Natural killer cell (primary cell): ENCODE data around the gene DSC1. TPM values are rescaled to one million over a fixed set of nuclear protein-coding genes. Genes with fewer than 3 reads are reported as not detected.

Source experiments
- ATAC-seq, 3 donors: fragments of 150-1000 bp in 2 of 3; fragments of 200-7000 bp in 1 of 3; cut with Tn5 transposase; 1 replicate in 1 of 3; 2 replicates in 2 of 3; pipeline ENCODE4 v1.10.0; 2021; ENCODE audit warnings: mild to moderate bottlenecking in 2 of 3, moderate library complexity in 2 of 3
- DNase-seq, 2 donors: peaks; one replicate each; pipeline versions ENCODE4 v3.0.0 to v3.0.0-alpha.2; 2013 to 2021; ENCODE audit warnings: mixed read lengths in 1 of 2
- H3K27ac ChIP-seq: one replicate; pipeline ENCODE4 v1.5.1; 2013; ENCODE audit warnings: mild to moderate bottlenecking, low read length
- H3K27me3 ChIP-seq: one replicate; pipeline ENCODE4 v1.6.1; 2013; ENCODE audit warnings: low read length; ENCODE audit not compliant: control insufficient read depth, insufficient read depth
- H3K36me3 ChIP-seq: one replicate; pipeline ENCODE4 v1.6.1; 2013; ENCODE audit warnings: low read length; ENCODE audit not compliant: control insufficient read depth, insufficient read depth
- H3K4me1 ChIP-seq: one replicate; pipeline ENCODE4 v1.6.1; 2013; ENCODE audit warnings: low read length; ENCODE audit not compliant: control insufficient read depth, insufficient read depth
- H3K4me3 ChIP-seq: one replicate; pipeline ENCODE4 v1.5.1; 2013; ENCODE audit warnings: low read length
- H3K9me3 ChIP-seq: one replicate; pipeline ENCODE4 v1.6.1; 2013; ENCODE audit warnings: low read length; ENCODE audit not compliant: control insufficient read depth, insufficient read depth
- H3K27ac Mint-ChIP-seq, 2 donors: one replicate each; pipeline ENCODE4 v1.8.0; 2022; ENCODE audit warnings: mild to moderate bottlenecking in 2 of 2, mixed read lengths in 2 of 2, moderate library complexity in 1 of 2
- H3K27me3 Mint-ChIP-seq, 2 donors: one replicate each; pipeline ENCODE4 v1.8.0; 2022; ENCODE audit warnings: low read depth in 2 of 2, mixed read lengths in 2 of 2
- H3K36me3 Mint-ChIP-seq: one replicate; pipeline ENCODE4 v1.8.0; 2022; ENCODE audit warnings: mixed read lengths
- H3K4me1 Mint-ChIP-seq, 2 donors: one replicate each; pipeline ENCODE4 v1.8.0; 2022; ENCODE audit warnings: mixed read lengths in 2 of 2
- H3K4me3 Mint-ChIP-seq: one replicate; pipeline ENCODE4 v1.8.0; 2022; ENCODE audit warnings: mild to moderate bottlenecking, moderate library complexity, mixed read lengths
- H3K9me3 Mint-ChIP-seq, 2 donors: one replicate each; pipeline ENCODE4 v1.8.0; 2022; ENCODE audit warnings: mixed read lengths in 2 of 2
- WGBS: methylation state at CpG from one replicate; pipeline ENCODE4 v1.1.7; 2013; ENCODE audit warnings: missing lambda C conversion rate; ENCODE audit not compliant: insufficient coverage; 5-methylcytosine and 5-hydroxymethylcytosine counted together
- intact Hi-C: fragments of 100-400 bp; cut with micrococcal nuclease; formaldehyde crosslinking; loops from one replicate; pipeline ENCODE4 v1.14.2; 2022
- total RNA-seq, 4 donors: library from RNA; stranded (reverse); fragments of 120-200 nt in 1 of 4; gene quantifications; one replicate each; pipeline versions ENCODE4 v1.2.3 to v1.2.4, GENCODE V29; 2013 to 2022
- TF ChIP-seq, protein P1 (sequence below): fragments of 200-600 bp; IDR thresholded peaks from one replicate; pipeline ENCODE4 v1.8.0; 2022; ENCODE audit warnings: antibody characterized with exemption

The DSC1 gene
- total RNA-seq, 3 donors from 2014 or later (not counting 1 experiment from before 2014, with no cell fraction given) = 0.05 to 0.50 TPM; not detected in 1

DNA sequence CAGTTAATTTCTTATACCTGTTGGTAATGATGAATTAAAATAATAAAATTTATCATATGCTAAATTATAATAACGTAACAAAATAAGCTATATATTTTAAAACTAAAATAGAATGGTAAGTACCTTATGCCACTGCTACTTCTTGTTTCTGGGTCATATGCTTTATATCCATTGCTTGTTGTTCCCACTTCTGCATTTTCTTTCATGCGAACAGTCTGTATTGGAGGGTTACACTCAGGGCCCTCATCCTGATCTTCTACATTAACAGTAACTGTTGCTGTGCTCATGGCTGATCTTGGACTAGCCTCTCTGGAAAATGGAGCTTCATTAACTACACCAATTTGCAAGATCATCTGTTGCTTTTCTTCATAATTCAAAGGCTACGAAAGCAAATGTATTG, 82.7 kb downstream of the DSC1 start:
- Mint-ChIP-seq H3K27me3 (no peaks in the 10 kb centered on the region), H3K9me3 (peaks cover 2 to 17% of the 10 kb centered on the region in 2 donors), H3K36me3 (no peaks in the 10 kb centered on the region), H3K27ac (no peak overlapping the region), H3K4me1 (no peaks in the 10 kb centered on the region), H3K4me3 (no peak overlapping the region)
- H3K9me3 ChIP-seq = peaks cover 3% of the 10 kb centered on the region
- no peaks in the 10 kb centered on the region for H3K4me1 ChIP-seq
- no peak overlapping the region for H3K4me3 ChIP-seq
- TF ChIP-seq, protein P1, sequence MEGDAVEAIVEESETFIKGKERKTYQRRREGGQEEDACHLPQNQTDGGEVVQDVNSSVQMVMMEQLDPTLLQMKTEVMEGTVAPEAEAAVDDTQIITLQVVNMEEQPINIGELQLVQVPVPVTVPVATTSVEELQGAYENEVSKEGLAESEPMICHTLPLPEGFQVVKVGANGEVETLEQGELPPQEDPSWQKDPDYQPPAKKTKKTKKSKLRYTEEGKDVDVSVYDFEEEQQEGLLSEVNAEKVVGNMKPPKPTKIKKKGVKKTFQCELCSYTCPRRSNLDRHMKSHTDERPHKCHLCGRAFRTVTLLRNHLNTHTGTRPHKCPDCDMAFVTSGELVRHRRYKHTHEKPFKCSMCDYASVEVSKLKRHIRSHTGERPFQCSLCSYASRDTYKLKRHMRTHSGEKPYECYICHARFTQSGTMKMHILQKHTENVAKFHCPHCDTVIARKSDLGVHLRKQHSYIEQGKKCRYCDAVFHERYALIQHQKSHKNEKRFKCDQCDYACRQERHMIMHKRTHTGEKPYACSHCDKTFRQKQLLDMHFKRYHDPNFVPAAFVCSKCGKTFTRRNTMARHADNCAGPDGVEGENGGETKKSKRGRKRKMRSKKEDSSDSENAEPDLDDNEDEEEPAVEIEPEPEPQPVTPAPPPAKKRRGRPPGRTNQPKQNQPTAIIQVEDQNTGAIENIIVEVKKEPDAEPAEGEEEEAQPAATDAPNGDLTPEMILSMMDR = no peak
- WGBS = 74% methylated on average over 2 of the region's 3 CpGs
- H3K27ac ChIP-seq = no peak overlapping the region
- intact Hi-C loops = no loop called here
- DNase-seq = no peak
- no peaks in the 10 kb centered on the region for H3K27me3 ChIP-seq
- no peaks in the 10 kb centered on the region for H3K36me3 ChIP-seq
- ATAC-seq = no peak

Other genes starting within 250 kb of the DSC1 start
- gene DSC3, start 120.1 kb downstream of the DSC1 start, total RNA-seq = not detected
- gene DSC2, start 60.4 kb downstream of the DSC1 start, total RNA-seq = under 1 TPM in 2 of 3 donors, not detected in 1; 0.32 to 0.40 TPM
- gene DSG1, start 155.3 kb upstream of the DSC1 start, total RNA-seq = not detected
- not detected for gene DSG4, start 213.9 kb upstream of the DSC1 start, total RNA-seq